ENCODE data around the gene LRRC18. TPM values are rescaled to one million over a fixed set of nuclear protein-coding genes. Genes with fewer than 3 reads are reported as not detected.

The LRRC18 gene
- total RNA-seq, 2 donors from 2014 or later, result not detected

DNA sequence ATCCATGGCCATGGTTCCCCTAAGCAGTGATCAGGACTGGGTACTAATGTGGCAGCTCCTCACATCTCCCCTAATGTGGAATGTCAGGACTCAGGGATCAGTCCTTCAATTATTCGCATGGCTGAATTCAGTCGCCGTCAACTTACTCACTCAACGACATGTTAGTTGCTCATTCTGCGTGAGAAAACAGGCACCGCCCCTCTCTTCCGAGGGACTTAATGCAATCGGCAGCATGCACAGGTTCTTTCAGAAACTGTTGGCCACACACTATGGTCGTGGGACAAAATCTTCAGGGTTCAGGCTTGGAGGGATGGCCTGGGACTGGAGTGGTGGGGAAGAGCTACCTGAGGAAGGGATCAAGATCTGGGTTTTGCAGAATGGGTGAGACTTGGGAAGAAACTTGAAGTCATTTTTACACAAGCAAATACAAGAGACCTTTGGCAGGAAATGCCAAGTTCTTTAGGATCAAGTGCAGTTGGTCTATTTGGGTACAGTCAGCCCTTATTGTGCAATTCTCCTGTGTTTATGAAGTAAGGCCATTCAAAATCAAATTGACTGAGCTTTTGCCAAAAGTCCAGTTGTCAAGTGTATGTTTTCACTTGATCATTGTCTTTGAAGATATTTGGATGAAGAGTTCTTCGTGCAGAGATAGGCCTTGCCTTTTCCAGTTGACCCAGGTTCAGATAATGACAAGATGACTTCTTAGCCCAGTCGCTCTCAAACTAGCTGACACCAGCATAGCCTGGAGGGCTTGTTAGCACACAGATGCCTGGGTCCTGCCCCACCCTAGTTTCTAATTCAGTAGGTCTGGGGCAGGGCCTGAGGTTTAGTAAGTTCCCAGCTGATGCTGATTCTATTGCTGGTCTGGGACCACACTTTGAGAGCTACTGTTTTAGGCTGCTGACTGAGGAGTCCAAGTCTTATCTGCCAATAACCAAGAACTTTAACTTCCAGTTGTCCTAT lies 48.5 kb downstream of the LRRC18 start:
- Mint-ChIP-seq H3K27me3 (no peaks in the 10 kb centered on the region), H3K36me3 (ENCODE audit: low read depth) (no peaks in the 10 kb centered on the region), H3K4me1 (no peaks in the 10 kb centered on the region), H3K4me3 (no peak overlapping the region), H3K9me3 (no peaks in the 10 kb centered on the region), H3K27ac (no peak overlapping the region)
- ATAC-seq (replicated peaks), result no peak

DNA sequence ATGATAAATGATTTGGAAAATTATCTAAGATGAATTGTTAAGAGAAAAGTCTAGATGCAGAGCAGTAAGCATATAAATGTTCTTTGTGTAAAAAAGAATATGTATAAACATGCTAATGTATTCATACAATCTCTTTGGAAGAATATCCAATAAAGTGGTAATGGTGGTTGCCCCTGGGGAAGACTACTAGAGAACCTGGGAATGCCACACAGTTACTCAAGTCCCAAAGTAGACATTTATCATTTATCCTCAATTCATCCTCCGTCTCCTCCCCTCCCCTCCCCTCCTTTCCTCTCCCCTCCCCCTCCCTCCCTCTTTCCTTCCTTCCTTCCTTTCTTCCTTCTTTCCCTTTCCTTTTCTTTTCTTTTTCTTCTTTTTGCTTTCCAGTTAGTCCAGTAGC lies 51.7 kb downstream of the LRRC18 start:
- Mint-ChIP-seq H3K9me3 (no peaks in the 10 kb centered on the region), H3K27ac (no peak overlapping the region), H3K27me3 (peaks cover 3% of the 10 kb centered on the region), H3K4me3 (no peak overlapping the region), H3K36me3 (ENCODE audit: low read depth) (no peaks in the 10 kb centered on the region), H3K4me1 (no peaks in the 10 kb centered on the region)
- no peak for ATAC-seq (replicated peaks)

DNA sequence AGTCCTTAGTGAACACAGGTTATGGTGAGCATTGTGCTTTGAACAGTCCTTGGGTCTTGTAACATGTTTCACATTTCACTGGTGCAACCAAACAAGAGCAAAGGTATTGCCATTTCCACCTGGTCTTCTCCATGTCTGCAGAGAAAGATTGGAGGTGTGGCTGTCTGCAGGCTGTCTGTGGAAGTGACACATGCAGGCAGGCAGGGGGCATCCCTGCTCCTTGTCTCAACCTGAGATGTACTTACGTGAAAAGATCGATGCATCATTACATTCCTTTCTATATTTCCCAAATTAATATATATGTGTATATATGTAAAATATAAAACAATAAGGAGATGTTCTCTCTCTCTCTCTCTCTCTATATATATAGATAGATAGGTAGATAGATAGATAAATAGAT lies 54.3 kb downstream of the LRRC18 start:
- no peaks in the 10 kb centered on the region for H3K4me1 Mint-ChIP-seq
- no peak overlapping the region for H3K27ac Mint-ChIP-seq
- no peaks in the 10 kb centered on the region for H3K9me3 Mint-ChIP-seq
- H3K27me3 Mint-ChIP-seq, result peaks cover 3% of the 10 kb centered on the region
- H3K4me3 Mint-ChIP-seq, result no peak overlapping the region
- ATAC-seq (replicated peaks), result no peak
- H3K36me3 Mint-ChIP-seq (ENCODE audit: low read depth), result no peaks in the 10 kb centered on the region

DNA sequence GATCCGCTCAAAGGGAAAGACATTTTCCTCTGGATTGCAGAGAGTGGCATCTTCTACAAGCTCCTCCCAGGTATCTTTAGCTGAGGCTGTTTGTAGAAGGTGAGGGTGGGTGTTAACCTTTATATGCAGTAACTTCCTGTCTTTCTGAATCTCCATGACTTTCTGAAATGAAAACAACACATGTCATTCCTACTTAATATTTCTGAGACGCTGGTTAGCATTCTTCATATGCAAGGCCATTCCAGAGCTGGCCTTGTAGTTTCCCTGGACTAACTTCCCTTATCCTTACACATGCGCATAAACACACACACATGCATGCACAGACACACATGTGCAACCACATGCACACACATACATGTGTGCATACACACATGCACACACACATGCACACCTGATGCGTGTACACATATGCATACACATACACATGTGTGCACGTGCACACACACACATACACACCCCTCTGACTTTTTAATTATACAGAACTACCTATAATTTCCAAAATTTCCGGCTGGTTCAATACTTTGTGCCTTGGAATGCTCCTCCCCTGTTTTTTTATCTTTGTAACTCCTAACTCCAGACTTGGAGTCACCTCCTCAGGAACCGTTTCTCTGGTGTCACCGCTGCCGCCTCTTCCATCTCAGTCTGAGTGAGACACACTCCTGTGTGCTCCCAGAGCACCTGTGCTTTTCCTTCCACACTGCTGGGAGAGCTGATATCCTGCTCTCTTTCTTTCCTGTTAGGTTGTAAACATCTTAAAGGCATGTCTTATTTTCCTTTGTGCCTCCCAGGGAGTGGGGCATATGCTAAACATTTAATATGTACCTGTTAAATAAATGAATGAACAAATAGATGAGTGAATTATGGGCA lies 55.2 kb downstream of the LRRC18 start:
- no peaks in the 10 kb centered on the region for H3K9me3 Mint-ChIP-seq
- no peaks in the 10 kb centered on the region for H3K4me1 Mint-ChIP-seq
- H3K27ac Mint-ChIP-seq, result no peak overlapping the region
- H3K4me3 Mint-ChIP-seq, result no peak overlapping the region
- no peak for ATAC-seq (replicated peaks)
- no peaks in the 10 kb centered on the region for H3K36me3 Mint-ChIP-seq (ENCODE audit: low read depth)
- H3K27me3 Mint-ChIP-seq, result peaks cover 3% of the 10 kb centered on the region

DNA sequence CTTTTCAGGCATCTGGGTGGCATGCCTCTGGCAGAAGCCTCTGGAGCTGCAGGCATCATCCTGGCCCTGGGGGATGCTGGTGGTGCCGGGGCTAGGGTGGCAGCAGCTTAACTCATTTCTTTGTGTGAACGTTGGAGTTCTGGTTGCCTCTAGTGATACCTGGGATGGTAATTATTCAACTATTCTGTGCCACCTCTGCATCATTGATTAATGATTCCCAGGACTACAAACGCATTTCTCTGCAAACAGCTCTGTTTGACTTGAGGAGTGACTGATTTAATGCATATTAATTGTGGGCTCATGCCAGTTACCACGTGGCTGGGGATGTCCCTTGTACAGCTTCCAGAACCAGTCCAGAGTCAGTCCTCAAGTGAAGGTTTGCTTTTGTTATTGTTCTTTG lies 55.9 kb downstream of the LRRC18 start:
- Mint-ChIP-seq H3K27ac (no peak overlapping the region), H3K4me1 (no peaks in the 10 kb centered on the region), H3K4me3 (no peak overlapping the region), H3K36me3 (ENCODE audit: low read depth) (no peaks in the 10 kb centered on the region), H3K9me3 (no peaks in the 10 kb centered on the region), H3K27me3 (peaks cover 3% of the 10 kb centered on the region)
- no peak for ATAC-seq (replicated peaks)

DNA sequence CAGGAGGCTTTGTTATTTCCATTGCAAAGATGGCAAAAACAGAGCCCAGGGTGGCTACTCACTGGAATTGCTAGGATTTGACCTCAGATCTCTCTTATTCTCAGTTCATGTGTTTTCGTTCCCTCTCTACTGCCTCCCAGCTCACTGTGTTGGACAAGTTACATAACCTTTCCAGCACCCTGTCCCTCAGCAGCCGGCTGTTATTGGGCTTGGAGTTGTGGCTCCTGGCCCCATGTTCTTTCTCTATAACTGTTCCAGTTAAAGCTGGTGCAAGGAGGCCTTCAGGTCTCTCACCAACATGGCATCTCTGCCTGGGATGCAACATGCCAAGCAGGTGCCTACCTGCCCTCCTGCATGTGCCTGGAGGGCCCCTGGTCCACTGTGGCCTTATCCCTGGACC lies 56.8 kb downstream of the LRRC18 start:
- Mint-ChIP-seq H3K27ac (no peak overlapping the region), H3K27me3 (peaks cover 3% of the 10 kb centered on the region), H3K9me3 (no peaks in the 10 kb centered on the region), H3K4me1 (no peaks in the 10 kb centered on the region), H3K4me3 (no peak overlapping the region), H3K36me3 (ENCODE audit: low read depth) (no peaks in the 10 kb centered on the region)
- ATAC-seq (replicated peaks), result no peak

DNA sequence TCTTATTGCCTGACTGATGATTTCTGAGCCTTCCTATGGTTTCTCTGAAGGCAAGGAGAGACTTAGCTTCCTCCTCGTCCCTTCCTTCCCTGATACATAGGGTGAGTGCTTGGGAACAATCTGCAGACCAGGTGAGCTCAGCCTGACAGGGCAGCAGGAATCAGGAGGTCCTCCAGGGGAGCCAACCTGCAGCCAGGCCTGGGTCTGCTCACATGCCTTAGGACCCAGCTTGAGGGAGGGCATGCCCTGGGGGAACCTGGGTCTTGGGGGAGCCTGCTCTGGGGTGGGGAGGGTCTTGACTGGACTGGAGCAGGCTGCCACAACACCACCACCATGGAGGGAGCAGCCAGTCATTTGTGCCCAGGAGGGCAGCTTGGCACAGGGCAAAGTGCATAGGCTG lies 57.7 kb downstream of the LRRC18 start:
- H3K4me1 Mint-ChIP-seq, result no peaks in the 10 kb centered on the region
- H3K27ac Mint-ChIP-seq, result no peak overlapping the region
- no peak for ATAC-seq (replicated peaks)
- peaks cover 3% of the 10 kb centered on the region for H3K27me3 Mint-ChIP-seq
- H3K4me3 Mint-ChIP-seq, result no peak overlapping the region
- no peaks in the 10 kb centered on the region for H3K9me3 Mint-ChIP-seq
- H3K36me3 Mint-ChIP-seq (ENCODE audit: low read depth), result no peaks in the 10 kb centered on the region

DNA sequence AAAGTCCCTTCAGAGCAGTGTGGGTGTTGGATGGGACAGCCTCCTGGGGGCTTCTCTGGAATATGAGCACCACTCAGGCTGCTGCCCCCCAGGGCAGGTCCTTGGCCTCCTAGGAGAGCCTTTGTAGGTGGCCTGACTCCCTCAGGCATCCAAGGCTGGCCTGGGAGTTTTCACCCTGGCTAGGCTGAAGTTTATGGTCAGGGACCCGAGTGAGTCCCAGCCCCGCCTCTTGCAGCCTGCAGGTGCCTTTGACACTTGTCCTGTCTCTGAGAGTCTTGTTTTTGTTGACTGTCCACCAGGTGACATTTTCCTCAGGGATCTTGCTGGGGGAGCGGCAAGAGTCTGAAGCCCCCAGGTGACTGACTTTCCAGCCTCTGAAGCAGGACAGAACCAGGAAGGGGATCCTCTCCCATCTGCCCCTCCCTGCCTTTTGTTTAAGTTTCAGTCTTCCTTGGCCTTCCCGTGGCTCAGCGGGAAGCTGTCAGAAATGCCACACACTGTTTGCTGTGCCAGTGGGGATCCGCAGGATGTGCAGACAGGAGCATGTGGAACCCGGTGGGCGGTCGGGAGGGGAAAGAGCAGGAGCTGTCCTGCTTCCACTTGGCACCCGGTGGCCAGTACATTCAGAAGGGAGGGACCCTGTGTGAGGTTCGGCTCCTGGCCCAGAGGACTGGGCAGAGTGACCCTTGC lies 59.5 kb downstream of the LRRC18 start:
- no peaks in the 10 kb centered on the region for H3K9me3 Mint-ChIP-seq
- H3K27ac Mint-ChIP-seq, result no peak overlapping the region
- H3K4me3 Mint-ChIP-seq, result no peak overlapping the region
- no peak for ATAC-seq (replicated peaks)
- H3K27me3 Mint-ChIP-seq, result peaks cover 3% of the 10 kb centered on the region
- no peaks in the 10 kb centered on the region for H3K4me1 Mint-ChIP-seq
- H3K36me3 Mint-ChIP-seq (ENCODE audit: low read depth), result no peaks in the 10 kb centered on the region

DNA sequence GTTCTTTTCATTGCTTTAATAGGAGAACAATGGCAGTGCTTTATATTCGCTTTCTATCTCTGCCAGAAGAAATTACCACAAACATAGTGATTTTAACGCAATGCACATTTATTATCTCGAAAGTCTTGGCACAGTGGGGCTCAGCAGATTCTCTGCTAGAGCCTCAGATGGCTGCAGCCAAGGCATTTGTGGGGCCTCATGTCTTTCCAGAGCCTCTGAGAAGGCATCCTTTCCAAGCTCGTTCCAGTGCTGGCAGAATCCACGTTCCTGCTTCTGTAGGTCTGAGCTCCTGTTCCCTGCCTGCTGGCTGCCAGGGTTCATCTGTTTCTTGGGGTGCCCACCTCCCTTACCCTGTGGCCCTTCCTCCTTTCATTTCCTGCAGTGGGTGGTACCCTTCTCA lies 60.2 kb downstream of the LRRC18 start:
- Mint-ChIP-seq H3K4me3 (no peak overlapping the region), H3K36me3 (ENCODE audit: low read depth) (no peaks in the 10 kb centered on the region), H3K4me1 (no peaks in the 10 kb centered on the region), H3K9me3 (no peaks in the 10 kb centered on the region), H3K27ac (no peak overlapping the region), H3K27me3 (peaks cover 3% of the 10 kb centered on the region)
- ATAC-seq (replicated peaks), result no peak

DNA sequence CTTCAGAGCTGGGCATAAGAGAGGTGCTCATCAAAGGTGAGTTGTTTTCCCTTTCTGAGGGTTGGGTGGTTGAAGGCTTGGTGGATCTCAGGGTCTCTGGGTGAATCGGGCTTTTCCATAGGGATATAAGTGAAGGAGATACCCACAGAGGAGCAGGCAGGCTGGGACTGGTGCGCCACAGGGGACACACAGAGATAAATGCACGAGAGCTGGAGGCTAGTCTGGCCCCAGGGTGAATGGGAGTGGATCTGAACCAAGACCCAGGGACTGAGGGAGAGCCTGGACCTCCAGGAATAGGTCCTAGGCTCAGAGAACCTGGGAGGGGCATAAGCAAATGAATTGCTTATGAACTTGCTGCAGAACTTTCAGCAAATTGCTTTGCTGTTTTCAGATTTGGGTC lies 61.5 kb downstream of the LRRC18 start:
- no peak overlapping the region for H3K27ac Mint-ChIP-seq

DNA sequence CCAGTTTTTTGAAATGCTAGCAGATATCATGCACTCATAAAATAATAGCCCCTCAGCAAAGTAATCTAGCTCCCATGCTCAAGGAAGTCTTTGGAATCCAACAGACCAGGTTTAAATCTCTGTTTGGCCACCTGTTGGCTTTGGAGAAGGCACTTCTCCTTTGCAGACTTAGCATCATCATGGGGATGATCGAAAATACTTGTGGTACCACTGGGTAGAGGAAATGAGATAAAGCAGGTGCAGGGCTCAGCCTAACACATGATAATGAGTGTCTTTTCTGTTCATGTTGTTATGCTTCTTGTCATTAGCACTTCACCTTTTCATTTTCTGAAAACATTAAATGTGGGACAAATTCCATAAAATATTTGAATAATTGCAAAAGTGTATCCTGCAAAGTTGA lies 67.4 kb downstream of the LRRC18 start:
- no peak for ATAC-seq (replicated peaks)
- H3K36me3 Mint-ChIP-seq (ENCODE audit: low read depth), result no peaks in the 10 kb centered on the region
- no peak overlapping the region for H3K4me3 Mint-ChIP-seq
- no peaks in the 10 kb centered on the region for H3K9me3 Mint-ChIP-seq
- H3K27ac Mint-ChIP-seq, result no peak overlapping the region
- peaks cover 8% of the 10 kb centered on the region for H3K27me3 Mint-ChIP-seq
- H3K4me1 Mint-ChIP-seq, result no peaks in the 10 kb centered on the region

More for the DNA sequence above, 61.5 kb downstream of the LRRC18 start:
- no peak for ATAC-seq (replicated peaks)
- H3K9me3 Mint-ChIP-seq, result no peaks in the 10 kb centered on the region
- no peaks in the 10 kb centered on the region for H3K4me1 Mint-ChIP-seq
- no peak overlapping the region for H3K4me3 Mint-ChIP-seq
- H3K27me3 Mint-ChIP-seq, result no peaks in the 10 kb centered on the region
- H3K36me3 Mint-ChIP-seq (ENCODE audit: low read depth), result no peaks in the 10 kb centered on the region

Other genes with a start within 250 kb of the LRRC18 start
- under 1 TPM; 0.06 to 0.13 TPM for gene VSTM4, start 175.7 kb upstream of the LRRC18 start, total RNA-seq
- gene FAM170B, start 194.2 kb upstream of the LRRC18 start, total RNA-seq, result not detected
- 100 to 1,000 TPM in 1 of 2 donors, 10 to 100 TPM in 1; 92.2 to 262 TPM for gene TMEM273, start 248.6 kb upstream of the LRRC18 start, total RNA-seq